Fibroblast of villous mesenchyme (primary cell): ENCODE results near the gene ISG20. TPM values are rescaled to one million over a fixed set of nuclear protein-coding genes. Genes with fewer than 3 reads are reported as not detected.

Experiments used
- DNase-seq: peaks from one replicate; pipeline ENCODE4 v3.0.0-alpha.2; 2010; ENCODE audit warnings: low read depth
- H3K4me3 ChIP-seq: 2 replicates; pipeline ENCODE4 v1.5.1; 2011; ENCODE audit warnings: low read depth, mild to moderate bottlenecking, low read length
- total RNA-seq: library from RNA; depleted of rRNA; stranded (reverse); fragments of >200 nt; gene quantifications from 2 replicates; pipeline ENCODE4 v1.2.3, GENCODE V29; 2012
- TF ChIP-seq, protein P1 (sequence below): IDR thresholded peaks from 2 replicates; pipeline ENCODE4 v1.5.1; 2012; ENCODE audit warnings: low read depth, mild to moderate bottlenecking, low read length; ENCODE audit not compliant: insufficient read depth

Gene ISG20
- total RNA-seq, 1 donor: 3.0 TPM

- TF ChIP-seq, protein P1, sequence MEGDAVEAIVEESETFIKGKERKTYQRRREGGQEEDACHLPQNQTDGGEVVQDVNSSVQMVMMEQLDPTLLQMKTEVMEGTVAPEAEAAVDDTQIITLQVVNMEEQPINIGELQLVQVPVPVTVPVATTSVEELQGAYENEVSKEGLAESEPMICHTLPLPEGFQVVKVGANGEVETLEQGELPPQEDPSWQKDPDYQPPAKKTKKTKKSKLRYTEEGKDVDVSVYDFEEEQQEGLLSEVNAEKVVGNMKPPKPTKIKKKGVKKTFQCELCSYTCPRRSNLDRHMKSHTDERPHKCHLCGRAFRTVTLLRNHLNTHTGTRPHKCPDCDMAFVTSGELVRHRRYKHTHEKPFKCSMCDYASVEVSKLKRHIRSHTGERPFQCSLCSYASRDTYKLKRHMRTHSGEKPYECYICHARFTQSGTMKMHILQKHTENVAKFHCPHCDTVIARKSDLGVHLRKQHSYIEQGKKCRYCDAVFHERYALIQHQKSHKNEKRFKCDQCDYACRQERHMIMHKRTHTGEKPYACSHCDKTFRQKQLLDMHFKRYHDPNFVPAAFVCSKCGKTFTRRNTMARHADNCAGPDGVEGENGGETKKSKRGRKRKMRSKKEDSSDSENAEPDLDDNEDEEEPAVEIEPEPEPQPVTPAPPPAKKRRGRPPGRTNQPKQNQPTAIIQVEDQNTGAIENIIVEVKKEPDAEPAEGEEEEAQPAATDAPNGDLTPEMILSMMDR: no peak
- DNase-seq: no peak
- no peak overlapping the region for H3K4me3 ChIP-seq
Measured at GRCh38 chr15:88688394-88688933, 49.6 kb downstream of the ISG20 start.

DNA sequence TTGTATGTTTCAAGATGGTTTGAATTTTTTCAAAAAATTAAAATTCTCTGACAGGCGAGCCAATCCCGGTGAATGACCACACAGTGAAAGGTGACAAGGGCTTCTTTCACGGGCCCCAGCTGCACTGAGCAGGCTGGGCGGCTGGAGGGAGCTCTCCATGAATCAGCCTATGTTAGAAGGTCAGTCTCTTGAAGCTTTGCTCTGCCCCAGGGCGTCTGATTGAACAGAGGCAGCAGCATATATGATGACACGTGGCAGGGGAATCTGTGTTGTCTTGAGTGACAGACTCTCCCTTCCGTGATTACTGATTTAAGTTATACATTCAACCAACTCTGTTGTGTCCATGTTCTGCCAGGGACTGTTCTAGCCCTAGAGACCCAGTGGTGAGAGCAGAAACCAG is 51.5 kb downstream of the ISG20 start:
- H3K4me3 ChIP-seq: no peak overlapping the region
- TF ChIP-seq, protein P1: no peak
- no peak for DNase-seq

DNA sequence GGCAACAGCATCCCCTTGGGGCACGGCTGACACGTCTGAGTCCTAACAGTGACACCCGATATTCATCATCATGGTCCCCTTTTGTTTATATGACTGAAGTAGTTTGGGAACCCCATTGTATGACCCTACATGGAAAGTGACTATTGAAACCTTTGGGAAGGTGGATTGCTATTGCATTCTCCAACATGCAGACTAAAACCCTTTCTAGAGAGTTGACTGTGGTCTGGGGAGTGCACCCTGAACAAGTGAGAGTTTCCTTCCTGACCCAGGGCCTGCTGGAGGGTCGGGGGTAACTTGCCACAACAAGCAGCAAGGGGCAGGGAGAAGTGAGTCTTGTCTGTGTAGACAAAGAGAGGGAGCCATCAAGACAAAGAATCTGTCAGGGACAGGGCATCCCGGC is 54.4 kb downstream of the ISG20 start:
- H3K4me3 ChIP-seq: no peak overlapping the region
- TF ChIP-seq, protein P1: no peak
- DNase-seq: no peak

DNA sequence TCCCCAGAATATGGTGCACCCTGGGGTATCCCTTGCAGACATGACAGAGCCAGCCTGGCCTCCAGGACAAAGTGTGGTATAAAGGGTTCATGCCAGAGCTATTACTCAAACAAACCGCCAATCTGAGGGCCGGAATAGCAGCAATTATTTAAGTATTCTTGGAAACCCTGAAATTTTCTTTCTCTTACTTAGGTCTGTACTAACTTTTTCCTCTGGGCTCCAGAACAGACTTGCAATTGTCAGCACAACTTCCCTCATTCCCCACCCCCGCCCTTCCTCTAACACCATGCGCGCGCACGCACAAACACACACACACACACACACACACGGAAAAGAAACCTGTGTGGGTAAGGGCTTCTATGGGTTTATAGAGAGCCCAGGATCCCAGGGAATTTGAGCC is 56.3 kb downstream of the ISG20 start:
- DNase-seq: no peak
- TF ChIP-seq, protein P1: no peak

DNA sequence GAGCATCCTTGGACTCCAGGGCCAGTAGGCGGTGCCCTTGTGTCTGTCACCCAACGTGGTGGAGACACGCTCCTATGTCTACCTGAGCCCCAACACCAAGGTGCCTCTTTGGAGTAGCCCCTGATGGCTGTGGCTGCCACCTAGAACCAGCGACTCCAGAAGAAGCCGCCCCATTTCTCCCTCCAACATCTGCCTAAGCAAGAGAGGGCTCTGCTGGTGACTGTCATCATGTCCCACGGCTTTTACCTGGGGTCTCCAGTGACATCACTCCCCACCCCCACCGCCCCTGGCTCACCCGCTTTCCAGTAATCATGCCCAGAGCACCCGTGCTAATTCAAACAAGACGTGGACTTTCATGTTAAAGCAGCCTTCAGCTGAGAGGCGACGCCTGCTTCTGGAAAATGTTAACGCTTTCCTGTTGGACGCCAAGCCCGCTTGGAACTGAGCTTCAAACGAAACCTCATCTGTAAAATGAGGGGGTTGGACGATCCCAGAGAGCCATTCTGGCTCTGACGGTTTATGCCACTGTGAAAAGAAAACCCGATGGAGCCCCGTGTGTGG is 57.0 kb downstream of the ISG20 start:
- TF ChIP-seq, protein P1: no peak
- H3K4me3 ChIP-seq: no peak overlapping the region
- no peak for DNase-seq

More for the DNA sequence above, 56.3 kb downstream of the ISG20 start:
- no peak overlapping the region for H3K4me3 ChIP-seq

- TF ChIP-seq, protein P1: no peak
- no peak for DNase-seq
- H3K4me3 ChIP-seq: no peak overlapping the region
Measured at GRCh38 chr15:88696254-88696653, 57.4 kb downstream of the ISG20 start.

DNA sequence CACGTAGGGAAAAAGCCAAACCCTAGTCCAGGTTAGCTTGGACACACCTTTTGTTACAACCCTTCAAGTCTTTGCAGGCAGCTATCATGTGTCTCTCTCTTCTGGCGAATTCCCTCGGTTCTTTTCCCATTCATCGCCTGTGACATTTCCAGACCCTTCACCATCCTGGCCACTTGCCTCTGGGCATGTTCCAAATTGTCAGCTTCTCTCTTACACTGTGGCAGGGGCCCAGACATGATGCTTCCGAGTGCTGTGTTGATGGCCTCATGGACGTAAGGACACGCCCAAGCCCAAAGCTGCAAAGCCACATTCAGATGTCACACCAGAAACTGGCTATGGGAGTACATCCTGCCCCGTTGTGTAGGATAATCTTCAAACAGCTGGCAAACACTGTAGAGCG is 58.5 kb downstream of the ISG20 start:
- TF ChIP-seq, protein P1: no peak
- no peak overlapping the region for H3K4me3 ChIP-seq
- no peak for DNase-seq
